Measurements from ENCODE around the gene TIRAP. TPM values are rescaled to one million over a fixed set of nuclear protein-coding genes. Genes with fewer than 3 reads are reported as not detected.

TIRAP gene
- total RNA-seq, 1 experiment from 2014 or later: 11.9 TPM

- H3K4me1 Mint-ChIP-seq (ENCODE audit: insufficient read depth, unreplicated experiment): peaks cover 33% of the 10 kb centered on the region
- POLR2A ChIA-PET: interaction anchor here (0.6 to 2.2 kb wide), 10 partner anchors 13 to 432 kb away, joined by 3 to 14 read pairs (median 6); partner anchors contain the start of genes DCPS and ST3GAL4
Observed at GRCh38 chr11:126318574-126319373, 35.9 kb downstream of the TIRAP start.

DNA sequence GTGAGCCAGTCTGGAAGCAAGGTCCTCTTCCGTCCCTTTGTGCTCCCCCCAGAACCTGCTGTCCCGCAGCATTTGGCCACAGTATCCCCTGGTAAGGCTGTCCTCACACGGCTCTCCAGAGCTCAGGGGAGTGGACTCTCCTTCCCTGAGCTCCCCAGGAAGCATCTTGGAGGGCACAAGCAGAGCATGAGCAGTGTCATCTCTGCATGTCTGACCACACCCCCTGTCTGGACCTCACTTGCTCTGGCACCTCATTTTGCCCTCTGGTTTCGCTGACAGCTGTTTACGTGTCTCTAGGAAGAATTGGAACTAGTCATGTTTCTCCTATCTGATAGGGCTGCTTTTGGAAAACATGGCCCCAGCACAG, 36.5 kb downstream of the TIRAP start:
- H3K27me3 Mint-ChIP-seq (ENCODE audit: insufficient read depth, unreplicated experiment): no peaks in the 10 kb centered on the region
- peaks cover 7% of the 10 kb centered on the region for H3K36me3 Mint-ChIP-seq (ENCODE audit: insufficient read depth, unreplicated experiment)
- ChIA-PET CTCF (interaction anchor here (0.6 to 4.3 kb wide), 9 partner anchors 10 to 683 kb away, joined by 3 to 33 read pairs (median 4); no protein-coding TSS in a partner anchor), POLR2A (interaction anchor here (1.4 to 2.2 kb wide), 5 partner anchors 15 to 84 kb away, joined by 4 to 14 read pairs (median 6); partner anchors contain the start of genes DCPS and ST3GAL4)
- BruUV-seq (replicated peaks): no TSS peak
- no peak overlapping the region for H3K27ac Mint-ChIP-seq (ENCODE audit: low read depth, unreplicated experiment)
- H3K9me3 Mint-ChIP-seq (ENCODE audit: unreplicated experiment): no peaks in the 10 kb centered on the region
- TF ChIP-seq, protein P1, sequence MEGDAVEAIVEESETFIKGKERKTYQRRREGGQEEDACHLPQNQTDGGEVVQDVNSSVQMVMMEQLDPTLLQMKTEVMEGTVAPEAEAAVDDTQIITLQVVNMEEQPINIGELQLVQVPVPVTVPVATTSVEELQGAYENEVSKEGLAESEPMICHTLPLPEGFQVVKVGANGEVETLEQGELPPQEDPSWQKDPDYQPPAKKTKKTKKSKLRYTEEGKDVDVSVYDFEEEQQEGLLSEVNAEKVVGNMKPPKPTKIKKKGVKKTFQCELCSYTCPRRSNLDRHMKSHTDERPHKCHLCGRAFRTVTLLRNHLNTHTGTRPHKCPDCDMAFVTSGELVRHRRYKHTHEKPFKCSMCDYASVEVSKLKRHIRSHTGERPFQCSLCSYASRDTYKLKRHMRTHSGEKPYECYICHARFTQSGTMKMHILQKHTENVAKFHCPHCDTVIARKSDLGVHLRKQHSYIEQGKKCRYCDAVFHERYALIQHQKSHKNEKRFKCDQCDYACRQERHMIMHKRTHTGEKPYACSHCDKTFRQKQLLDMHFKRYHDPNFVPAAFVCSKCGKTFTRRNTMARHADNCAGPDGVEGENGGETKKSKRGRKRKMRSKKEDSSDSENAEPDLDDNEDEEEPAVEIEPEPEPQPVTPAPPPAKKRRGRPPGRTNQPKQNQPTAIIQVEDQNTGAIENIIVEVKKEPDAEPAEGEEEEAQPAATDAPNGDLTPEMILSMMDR (IDR thresholded peaks at IDR 0.05; ENCODE audit: unreplicated experiment): no peak
- no peak overlapping the region for H3K4me3 Mint-ChIP-seq (ENCODE audit: unreplicated experiment)
- peaks cover 33% of the 10 kb centered on the region for H3K4me1 Mint-ChIP-seq (ENCODE audit: insufficient read depth, unreplicated experiment)
- no peak for DNase-seq (ENCODE audit: unreplicated experiment)
- intact Hi-C loops (cut with micrococcal nuclease): loop anchor here (2.0 to 10.0 kb wide), 4 partner anchors 37 to 1025 kb away; no protein-coding TSS in a partner anchor

More at GRCh38 chr11:126318574-126319373, 35.9 kb downstream of the TIRAP start:
- intact Hi-C loops (cut with micrococcal nuclease): loop anchor here (2.0 to 10.0 kb wide), 4 partner anchors 38 to 1026 kb away; no protein-coding TSS in a partner anchor
- DNase-seq (ENCODE audit: unreplicated experiment): peak; percentile 74
- BruUV-seq (replicated peaks): no TSS peak
- Mint-ChIP-seq H3K4me3 (ENCODE audit: unreplicated experiment) (peak overlapping the region; percentile 59), H3K9me3 (ENCODE audit: unreplicated experiment) (no peaks in the 10 kb centered on the region), H3K27me3 (ENCODE audit: insufficient read depth, unreplicated experiment) (no peaks in the 10 kb centered on the region), H3K27ac (ENCODE audit: low read depth, unreplicated experiment) (peak overlapping the region; percentile 84), H3K36me3 (ENCODE audit: insufficient read depth, unreplicated experiment) (peaks cover 7% of the 10 kb centered on the region)
- TF ChIP-seq, protein P1 (IDR thresholded peaks at IDR 0.05; ENCODE audit: unreplicated experiment): no peak
- CTCF ChIA-PET: interaction anchor here (0.6 to 4.3 kb wide), 8 partner anchors 9 to 671 kb away, joined by 3 to 33 read pairs (median 4); no protein-coding TSS in a partner anchor

- DNase-seq (ENCODE audit: unreplicated experiment): no peak
- TF ChIP-seq, protein P1 (IDR thresholded peaks at IDR 0.05; ENCODE audit: unreplicated experiment): no peak
- no peak overlapping the region for H3K27ac Mint-ChIP-seq (ENCODE audit: low read depth, unreplicated experiment)
- POLR2A ChIA-PET: no interaction called here
- peaks cover 24% of the 10 kb centered on the region for H3K4me1 Mint-ChIP-seq (ENCODE audit: insufficient read depth, unreplicated experiment)
- CTCF ChIA-PET: interaction anchor here (0.7 to 4.3 kb wide), 5 partner anchors 12 to 918 kb away, joined by 3 to 19 read pairs (median 10); no protein-coding TSS in a partner anchor
- intact Hi-C loops (cut with micrococcal nuclease): no loop called here
- H3K27me3 Mint-ChIP-seq (ENCODE audit: insufficient read depth, unreplicated experiment): no peaks in the 10 kb centered on the region
- H3K4me3 Mint-ChIP-seq (ENCODE audit: unreplicated experiment): no peak overlapping the region
- no peaks in the 10 kb centered on the region for H3K9me3 Mint-ChIP-seq (ENCODE audit: unreplicated experiment)
- BruUV-seq (replicated peaks): no TSS peak
- no peaks in the 10 kb centered on the region for H3K36me3 Mint-ChIP-seq (ENCODE audit: insufficient read depth, unreplicated experiment)
Observed at GRCh38 chr11:126322996-126323395, 40.1 kb downstream of the TIRAP start.

DNA sequence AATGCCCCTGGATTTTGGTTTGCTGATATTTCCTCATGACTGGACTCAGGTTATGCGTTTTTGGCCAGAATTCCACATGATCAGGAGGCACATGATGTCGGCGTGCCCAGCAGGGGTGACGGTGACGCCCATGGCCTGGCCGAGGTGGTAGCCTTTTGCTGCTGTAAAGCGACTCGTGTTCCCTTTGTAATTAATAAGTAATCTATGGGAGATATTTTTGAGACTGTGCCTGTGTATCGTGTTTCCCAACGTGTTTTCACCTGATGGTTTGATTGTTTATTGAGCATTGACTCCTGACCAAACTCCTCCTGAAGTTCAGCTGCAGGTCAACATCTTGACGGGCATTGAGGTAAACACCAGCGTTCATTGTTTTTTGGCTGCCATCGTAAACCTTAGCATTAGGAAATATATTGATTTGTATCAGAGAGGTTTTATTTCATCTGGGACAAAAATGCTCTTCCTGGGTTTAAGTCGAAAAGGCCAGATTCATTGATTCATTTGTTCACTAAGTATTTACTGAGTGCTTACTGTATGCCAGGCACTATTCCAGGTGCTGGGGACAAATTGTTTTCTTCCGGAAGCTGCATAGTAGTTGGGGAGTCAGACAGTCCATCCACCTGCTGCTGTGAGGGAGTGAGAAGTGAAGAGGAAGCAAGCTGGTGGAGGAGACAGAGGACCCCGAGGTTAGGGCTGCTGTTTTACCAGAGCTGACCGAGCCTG, 44.5 kb downstream of the TIRAP start:
- Mint-ChIP-seq H3K36me3 (ENCODE audit: insufficient read depth, unreplicated experiment) (peaks cover 6% of the 10 kb centered on the region), H3K9me3 (ENCODE audit: unreplicated experiment) (no peaks in the 10 kb centered on the region), H3K4me3 (ENCODE audit: unreplicated experiment) (no peak overlapping the region), H3K4me1 (ENCODE audit: insufficient read depth, unreplicated experiment) (peaks cover 6% of the 10 kb centered on the region), H3K27ac (ENCODE audit: low read depth, unreplicated experiment) (no peak overlapping the region), H3K27me3 (ENCODE audit: insufficient read depth, unreplicated experiment) (no peaks in the 10 kb centered on the region)
- BruUV-seq (replicated peaks): no TSS peak
- TF ChIP-seq, protein P1 (IDR thresholded peaks at IDR 0.05; ENCODE audit: unreplicated experiment): no peak
- ChIA-PET CTCF (interaction anchor here (2.4 kb wide), 1 partner anchor 17 kb away, joined by 10 read pairs; no protein-coding TSS in a partner anchor), POLR2A (no interaction called here)
- DNase-seq (ENCODE audit: unreplicated experiment): no peak
- intact Hi-C loops (cut with micrococcal nuclease): no loop called here

Measured in MCF 10A (cell line).